ENCODE measurements around the gene LILRB4. TPM values are rescaled to one million over a fixed set of nuclear protein-coding genes. Genes with fewer than 3 reads are reported as not detected.
"Not testable (repeated sequence)": the region's sequence is repeated elsewhere in the genome, so short reads cannot be mapped to it uniquely, and the experiment has no call there.

LILRB4 gene
- total RNA-seq, 2 experiments from 2014 or later, result 0.82 to 3.0 TPM

DNA sequence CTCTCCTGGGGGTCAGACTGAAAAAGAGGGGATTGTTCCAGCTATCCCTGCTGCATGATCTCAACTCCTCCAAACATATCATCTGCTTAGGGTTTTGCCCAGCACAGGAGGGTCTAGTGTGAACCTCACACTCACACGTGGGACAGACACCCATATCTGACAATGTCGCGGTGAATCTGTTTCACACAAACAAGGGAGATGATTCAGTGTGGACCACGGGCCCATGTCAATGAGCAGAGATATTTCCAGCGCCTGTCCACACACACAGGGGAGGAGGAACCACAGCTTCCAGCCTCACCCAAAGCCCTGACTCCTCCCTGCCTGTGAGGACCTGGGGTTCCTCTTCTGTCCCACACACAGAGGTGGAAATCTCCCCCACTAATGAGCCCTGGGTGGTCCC lies 31.9 kb downstream of the LILRB4 start:
- CTCF ChIA-PET (ENCODE audit: unreplicated experiment), result no interaction called here

DNA sequence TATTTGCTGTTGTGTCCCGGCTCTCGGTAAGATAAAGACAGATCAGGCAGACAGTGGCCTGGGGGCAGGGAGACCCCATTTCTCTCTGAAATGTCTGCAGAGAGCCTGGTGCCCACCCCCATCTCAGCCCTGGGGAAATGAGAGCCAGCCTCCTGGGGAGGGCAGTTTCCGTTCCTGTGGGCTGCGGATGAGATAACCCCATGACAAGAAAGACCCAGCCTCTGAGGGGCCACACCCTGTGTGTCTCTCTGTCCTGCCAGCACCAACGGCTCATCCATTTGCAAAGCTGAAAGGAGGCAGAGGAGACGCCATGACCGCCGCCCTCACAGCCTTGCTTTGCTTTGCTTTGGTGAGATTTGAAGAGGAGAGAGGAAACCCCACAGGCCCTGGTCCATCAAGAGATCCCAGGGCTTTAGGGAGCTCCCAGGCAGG lies 33.3 kb downstream of the LILRB4 start:
- no peak overlapping the region for H3K27ac ChIP-seq (ENCODE audit: low read depth, low read length, poor library complexity, severe bottlenecking)
- DNase-seq (ENCODE audit: low spot score), result no peak
- no TSS peak for BruUV-seq (replicated peaks)
- no peak overlapping the region for H3K4me2 ChIP-seq (ENCODE audit: low read length)
- no peaks in the 10 kb centered on the region for H4K20me1 ChIP-seq (ENCODE audit: insufficient read depth, low read length)
- H3K36me3 ChIP-seq (ENCODE audit: insufficient read depth, low read length), result no peaks in the 10 kb centered on the region
- intact Hi-C loops (cut with micrococcal nuclease; ENCODE audit: unreplicated experiment), result no loop called here
- ChIA-PET CTCF (ENCODE audit: unreplicated experiment) (no interaction called here), POLR2A (no interaction called here)
- no peaks in the 10 kb centered on the region for H3K9me2 ChIP-seq (ENCODE audit: insufficient read depth, low read length)
- H2AFZ ChIP-seq (ENCODE audit: low read length), result no peak overlapping the region
- no peaks in the 10 kb centered on the region for H3K9me3 ChIP-seq (ENCODE audit: low read length)
- H3K4me3 ChIP-seq (ENCODE audit: low read depth, low read length, poor library complexity, severe bottlenecking), result no peak overlapping the region
- H3K4me1 ChIP-seq (ENCODE audit: insufficient read depth, low read length, poor library complexity, severe bottlenecking), result no peaks in the 10 kb centered on the region
- TF ChIP-seq EZH2phosphoT487 (IDR thresholded peaks at IDR 0.05; ENCODE audit: borderline replicate concordance, low read depth, low read length) (no peak), CTCF (conservative IDR thresholded peaks at IDR 0.05; ENCODE audit: low read length) (no peak)
- H3K79me2 ChIP-seq (ENCODE audit: insufficient read depth, low read depth, low read length), result no peaks in the 10 kb centered on the region

More for the DNA sequence above, 31.9 kb downstream of the LILRB4 start:
- BruUV-seq (replicated peaks), result no TSS peak
- Histone ChIP-seq H3K4me2 (ENCODE audit: low read length) (no peak overlapping the region), H3K27ac (ENCODE audit: low read depth, low read length, poor library complexity, severe bottlenecking) (no peak overlapping the region), H3K36me3 (ENCODE audit: insufficient read depth, low read length) (no peaks in the 10 kb centered on the region), H3K9me3 (ENCODE audit: low read length) (no peaks in the 10 kb centered on the region), H3K4me1 (ENCODE audit: insufficient read depth, low read length, poor library complexity, severe bottlenecking) (no peaks in the 10 kb centered on the region), H4K20me1 (ENCODE audit: insufficient read depth, low read length) (no peaks in the 10 kb centered on the region), H3K79me2 (ENCODE audit: insufficient read depth, low read depth, low read length) (no peaks in the 10 kb centered on the region), H2AFZ (ENCODE audit: low read length) (no peak overlapping the region), H3K9me2 (ENCODE audit: insufficient read depth, low read length) (no peaks in the 10 kb centered on the region), H3K4me3 (ENCODE audit: low read depth, low read length, poor library complexity, severe bottlenecking) (no peak overlapping the region)
- DNase-seq (ENCODE audit: low spot score), result no peak
- TF ChIP-seq CTCF (conservative IDR thresholded peaks at IDR 0.05; ENCODE audit: low read length) (no peak), EZH2phosphoT487 (IDR thresholded peaks at IDR 0.05; ENCODE audit: borderline replicate concordance, low read depth, low read length) (no peak)
- intact Hi-C loops (cut with micrococcal nuclease; ENCODE audit: unreplicated experiment), result no loop called here
- POLR2A ChIA-PET, result no interaction called here

GRCh38 chr19:54696766-54697165 lies 34.0 kb downstream of the LILRB4 start:
- H2AFZ ChIP-seq (ENCODE audit: low read length), result no peak overlapping the region
- H3K79me2 ChIP-seq (ENCODE audit: insufficient read depth, low read depth, low read length), result no peaks in the 10 kb centered on the region
- DNase-seq (ENCODE audit: low spot score), result no peak
- POLR2A ChIA-PET, result no interaction called here
- H3K27ac ChIP-seq (ENCODE audit: low read depth, low read length, poor library complexity, severe bottlenecking), result no peak overlapping the region
- BruUV-seq (replicated peaks), result no TSS peak
- H3K4me3 ChIP-seq (ENCODE audit: low read depth, low read length, poor library complexity, severe bottlenecking), result no peak overlapping the region
- CTCF ChIA-PET (ENCODE audit: unreplicated experiment), result no interaction called here
- TF ChIP-seq CTCF (conservative IDR thresholded peaks at IDR 0.05; ENCODE audit: low read length), result no peak
- TF ChIP-seq EZH2phosphoT487 (IDR thresholded peaks at IDR 0.05; ENCODE audit: borderline replicate concordance, low read depth, low read length), result no peak
- no peaks in the 10 kb centered on the region for H3K9me2 ChIP-seq (ENCODE audit: insufficient read depth, low read length)
- intact Hi-C loops (cut with micrococcal nuclease; ENCODE audit: unreplicated experiment), result no loop called here
- H3K36me3 ChIP-seq (ENCODE audit: insufficient read depth, low read length), result no peaks in the 10 kb centered on the region
- no peaks in the 10 kb centered on the region for H3K4me1 ChIP-seq (ENCODE audit: insufficient read depth, low read length, poor library complexity, severe bottlenecking)
- H3K4me2 ChIP-seq (ENCODE audit: low read length), result no peak overlapping the region
- no peaks in the 10 kb centered on the region for H4K20me1 ChIP-seq (ENCODE audit: insufficient read depth, low read length)
- H3K9me3 ChIP-seq (ENCODE audit: low read length), result no peaks in the 10 kb centered on the region

DNA sequence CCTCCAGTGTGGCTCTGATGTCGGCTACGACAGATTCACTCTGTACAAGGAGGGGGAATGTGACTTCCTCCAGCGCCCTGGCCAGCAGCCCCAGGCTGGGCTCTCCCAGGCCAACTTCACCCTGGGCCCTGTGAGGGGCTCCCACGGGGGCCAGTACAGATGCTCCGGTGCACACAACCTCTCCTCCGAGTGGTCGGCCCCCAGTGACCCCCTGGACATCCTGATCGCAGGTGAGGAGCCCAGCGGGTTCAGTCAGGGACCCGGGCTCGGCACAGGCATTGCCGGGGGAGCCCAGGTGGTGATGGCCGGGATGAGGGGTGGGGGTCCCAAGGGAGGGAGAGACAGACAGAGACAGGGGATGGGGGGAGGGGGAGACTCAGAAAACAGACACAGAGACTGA lies 34.9 kb downstream of the LILRB4 start:
- H3K27ac ChIP-seq (ENCODE audit: low read depth, low read length, poor library complexity, severe bottlenecking); H3K36me3 ChIP-seq (ENCODE audit: insufficient read depth, low read length); BruUV-seq (replicated peaks); H3K4me1 ChIP-seq (ENCODE audit: insufficient read depth, low read length, poor library complexity, severe bottlenecking); H3K9me2 ChIP-seq (ENCODE audit: insufficient read depth, low read length); H3K4me3 ChIP-seq (ENCODE audit: low read depth, low read length, poor library complexity, severe bottlenecking); H4K20me1 ChIP-seq (ENCODE audit: insufficient read depth, low read length); intact Hi-C loops (cut with micrococcal nuclease; ENCODE audit: unreplicated experiment); H3K9me3 ChIP-seq (ENCODE audit: low read length); H3K4me2 ChIP-seq (ENCODE audit: low read length); H2AFZ ChIP-seq (ENCODE audit: low read length); H3K79me2 ChIP-seq (ENCODE audit: insufficient read depth, low read depth, low read length); DNase-seq (ENCODE audit: low spot score): not testable (repeated sequence)
- ChIA-PET POLR2A (interaction anchor here (0.6 kb wide), 1 partner anchor 370 kb away, joined by 4 read pairs; no protein-coding TSS in a partner anchor), CTCF (ENCODE audit: unreplicated experiment) (interaction anchor here (0.5 kb wide), 1 partner anchor 23 kb away, joined by 4 read pairs; no protein-coding TSS in a partner anchor)
